Activated CD4-positive, alpha-beta T cell treated with anti-CD3 and anti-CD28 coated beads for 24 hours (primary cell): ENCODE measurements around the gene PCNX3.

Experiments used
- DNase-seq, 2 donors: peaks; one replicate each; pipeline ENCODE4 v3.0.0-alpha.2; 2020; ENCODE audit warnings: low read depth in 2 of 2

The PCNX3 gene

GRCh38 chr11:65598258-65598699 lies 17.3 kb upstream of the PCNX3 start:
- DNase-seq: no peak

GRCh38 chr11:65599216-65599954 lies 16.2 kb upstream of the PCNX3 start:
- DNase-seq: no peak

GRCh38 chr11:65599955-65600246 lies 15.7 kb upstream of the PCNX3 start:
- no peak for DNase-seq

- no peak for DNase-seq
These were observed 11.3 kb upstream of the PCNX3 start for GRCh38 chr11:65604258-65604657.

GRCh38 chr11:65606876-65607613 lies 8.5 kb upstream of the PCNX3 start:
- DNase-seq: no peak

- no peak for DNase-seq
These were observed 7.8 kb upstream of the PCNX3 start for GRCh38 chr11:65607614-65608426.

GRCh38 chr11:65609229-65609628 lies 6.3 kb upstream of the PCNX3 start:
- DNase-seq: no peak

GRCh38 chr11:65609665-65610064 lies 5.9 kb upstream of the PCNX3 start:
- no peak for DNase-seq

- no peak for DNase-seq
These were observed 5.2 kb upstream of the PCNX3 start for GRCh38 chr11:65610404-65610803.

GRCh38 chr11:65611028-65611757 lies 4.4 kb upstream of the PCNX3 start:
- DNase-seq: no peak

DNA sequence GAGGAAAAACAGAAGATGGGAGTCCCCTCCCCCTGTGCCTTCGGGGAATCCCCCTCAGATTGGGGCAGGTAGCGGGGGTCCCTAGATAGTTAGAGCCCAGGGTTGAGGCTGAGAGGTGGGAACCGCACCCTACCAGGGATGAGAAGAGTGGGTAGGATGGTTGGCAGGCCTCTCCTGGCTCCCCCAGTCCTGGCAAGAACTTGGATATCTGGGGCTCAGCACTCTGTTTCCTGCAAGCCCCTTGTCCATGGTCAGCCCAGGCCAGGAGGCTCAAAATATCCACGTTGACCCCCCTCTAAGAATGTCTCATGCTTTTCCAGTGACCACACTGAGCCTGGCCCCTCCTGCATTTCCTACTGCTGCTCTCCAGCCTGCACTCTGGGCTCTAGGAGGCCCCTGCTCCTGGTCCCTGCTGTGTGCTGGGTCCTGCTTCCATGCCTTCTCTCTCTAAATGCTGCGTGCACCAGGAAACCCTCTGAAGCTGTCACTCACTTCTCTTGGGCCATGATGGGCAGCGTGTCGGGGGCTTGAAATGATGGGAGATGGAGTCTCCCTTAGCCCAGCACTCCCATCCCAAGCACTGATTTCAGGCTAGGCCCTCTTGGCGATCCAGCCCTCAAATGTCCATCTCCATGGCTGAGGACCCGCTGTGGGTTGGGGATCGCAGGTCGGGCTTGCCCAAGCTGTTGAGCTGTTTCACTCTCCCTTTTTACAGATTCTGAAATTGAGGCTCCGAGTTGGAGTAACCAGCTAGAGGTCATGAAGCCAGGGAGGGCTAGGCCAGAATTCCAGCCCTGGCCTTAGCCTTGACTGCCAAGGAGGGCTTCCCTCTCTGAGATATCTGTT lies 3.6 kb upstream of the PCNX3 start:
- DNase-seq: no peak

- no peak for DNase-seq
These were observed 2.9 kb upstream of the PCNX3 start for GRCh38 chr11:65612691-65613090.

GRCh38 chr11:65613091-65613928 lies 2.3 kb upstream of the PCNX3 start:
- no peak for DNase-seq

- peak in 1 of 2 donors; percentile 46 for DNase-seq
These were observed 486 bp downstream of the PCNX3 start for GRCh38 chr11:65615950-65616574.

- no peak for DNase-seq
These were observed 1.0 kb downstream of the PCNX3 start for GRCh38 chr11:65616575-65617001.

DNA sequence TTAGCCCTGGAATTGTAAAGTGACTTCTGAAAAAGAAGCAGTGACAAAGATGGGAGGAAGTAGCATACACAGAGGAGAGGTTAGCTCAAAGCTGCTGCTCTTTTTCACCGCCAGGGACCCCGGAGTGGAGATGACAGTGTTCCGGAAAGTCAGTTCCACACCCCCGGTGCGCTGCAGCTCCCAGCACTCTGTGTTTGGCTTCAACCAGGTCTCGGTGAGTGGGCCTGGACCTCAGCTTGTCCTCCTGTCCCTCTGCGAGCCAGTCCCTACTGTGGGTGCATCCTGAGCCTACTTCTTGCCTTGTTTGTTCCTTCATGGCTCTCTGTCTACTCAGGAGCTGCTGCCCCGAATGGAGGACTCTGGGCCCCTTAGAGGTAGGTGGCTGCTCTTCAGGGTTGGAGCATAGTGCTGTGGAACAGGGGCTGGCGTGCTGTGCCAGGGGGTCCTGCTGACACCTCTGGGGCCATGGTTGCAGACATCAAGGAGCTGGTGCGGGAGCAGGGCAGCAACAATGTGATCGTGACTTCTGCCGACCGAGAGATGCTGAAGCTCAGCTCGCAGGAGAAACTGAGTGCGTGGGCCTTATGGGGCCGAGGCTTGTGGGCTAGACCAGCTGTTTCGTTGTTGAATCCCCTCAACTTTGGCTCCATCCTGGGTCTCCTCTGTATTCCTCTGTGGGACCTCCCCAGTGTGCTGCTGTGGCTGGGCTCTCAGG lies 1.7 kb downstream of the PCNX3 start:
- no peak for DNase-seq

DNA sequence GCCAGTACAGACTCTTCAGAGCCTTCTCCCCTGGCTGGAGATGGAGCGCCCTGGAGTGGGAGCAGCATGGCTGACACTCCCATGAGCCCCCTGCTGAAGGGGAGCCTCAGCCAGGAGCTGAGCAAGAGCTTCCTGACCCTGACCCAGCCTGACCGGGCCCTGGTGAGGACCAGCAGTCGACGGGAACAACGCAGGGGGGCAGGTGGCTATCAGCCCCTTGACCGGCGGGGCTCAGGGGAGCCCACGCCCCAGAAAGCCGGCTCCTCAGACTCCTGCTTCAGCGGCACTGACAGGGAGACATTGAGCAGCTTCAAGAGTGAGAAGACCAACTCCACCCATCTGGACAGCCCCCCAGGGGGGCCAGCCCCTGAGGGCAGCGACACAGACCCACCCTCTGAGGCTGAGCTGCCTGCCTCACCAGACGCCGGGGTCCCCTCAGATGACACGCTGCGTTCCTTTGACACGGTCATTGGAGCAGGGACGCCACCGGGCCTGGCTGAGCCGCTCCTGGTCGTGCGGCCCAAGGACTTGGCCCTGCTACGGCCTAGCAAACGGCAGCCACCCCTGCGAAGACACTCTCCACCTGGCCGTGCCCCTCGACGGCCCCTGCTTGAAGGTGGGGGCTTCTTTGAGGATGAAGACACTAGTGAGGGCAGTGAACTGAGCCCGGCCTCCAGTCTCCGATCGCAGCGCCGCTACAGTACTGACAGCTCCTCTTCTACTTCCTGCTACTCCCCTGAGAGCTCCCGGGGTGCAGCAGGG lies 2.6 kb downstream of the PCNX3 start:
- DNase-seq: no peak

- no peak for DNase-seq
These were observed 3.2 kb downstream of the PCNX3 start for GRCh38 chr11:65618763-65619162.
